Gastrocnemius medialis (tissue), 4 donors: ENCODE results near the gene NPBWR2. TPM values are rescaled to one million over a fixed set of nuclear protein-coding genes. Genes with fewer than 3 reads are reported as not detected.

Experiments
- ATAC-seq, 2 donors: fragments of 150-250 bp; one replicate each; pipeline ENCODE4 v1.9.1; 2016
- DNase-seq, 2 donors: peaks; one replicate each; pipeline ENCODE4 v3.0.0-alpha.2; 2019
- H3K27ac ChIP-seq, 4 donors: fragments of 200-600 bp; sonication (generic); 1 replicate in 1 of 4; 2 replicates in 3 of 4; pipeline ENCODE4 v1.5.1; 2016 to 2018; ENCODE audit warnings: mild to moderate bottlenecking in 2 of 4, moderate library complexity in 1 of 4
- H3K27me3 ChIP-seq, 3 donors: fragments of 200-600 bp; sonication (generic) in 2 of 3; 1 replicate in 1 of 3; 2 replicates in 2 of 3; pipeline versions ENCODE4 v1.5.1 to v1.6.0; 2016 to 2019; ENCODE audit warnings: mild to moderate bottlenecking in 1 of 3, moderate library complexity in 1 of 3
- H3K36me3 ChIP-seq, 2 donors: fragments of 200-600 bp; sonication (generic) in 1 of 2; one replicate each; pipeline ENCODE4 v1.5.1; 2017 to 2018
- H3K4me1 ChIP-seq, 2 donors: fragments of 200-600 bp; sonication (generic) in 1 of 2; one replicate each; pipeline ENCODE4 v1.5.1; 2016 to 2017; ENCODE audit warnings: mild to moderate bottlenecking in 2 of 2
- H3K4me3 ChIP-seq, 4 donors: fragments of 200-600 bp; sonication (generic) in 3 of 4; 1 replicate in 1 of 4; 2 replicates in 3 of 4; pipeline ENCODE4 v1.5.1; 2016 to 2019; ENCODE audit warnings: mild to moderate bottlenecking in 2 of 4
- H3K9me3 ChIP-seq, 3 donors: fragments of 200-600 bp; sonication (generic) in 2 of 3; 1 replicate in 1 of 3; 2 replicates in 2 of 3; pipeline ENCODE4 v1.5.1; 2016 to 2019
- CTCF ChIP-seq, 5 experiments: fragments of 450-650 bp in 3 of 5; fragments of 200-600 bp in 2 of 5; sonication (generic) in 2 of 5; IDR thresholded peaks in 4 of 5; conservative IDR thresholded peaks in 1 of 5; 1 replicate in 4 of 5; 2 replicates in 1 of 5; pipeline ENCODE4 v1.5.1; 2016 to 2019; ENCODE audit warnings: antibody characterized with exemption in 5 of 5, mild to moderate bottlenecking in 3 of 5, moderate library complexity in 3 of 5
- POLR2A ChIP-seq, 2 donors: fragments of 450-650 bp; IDR thresholded peaks; one replicate each; pipeline ENCODE4 v1.6.1; 2017; ENCODE audit warnings: antibody characterized with exemption in 2 of 2, mild to moderate bottlenecking in 2 of 2, moderate library complexity in 2 of 2
- in situ Hi-C, 4 donors: fragments of 200-750 bp; cut with MboI; loops; one replicate each; pipeline versions ENCODE4 v1.15.0 to v1.8.0; 2017; ENCODE audit warnings: low sequenced_read_pairs in 4 of 4
- intact Hi-C: fragments of 100-400 bp; cut with DNase I; formaldehyde crosslinking; loops from one replicate; pipeline ENCODE4 v1.15.1; 2023; ENCODE audit warnings: low total_unique reads
- total RNA-seq, 4 donors: library from RNA; depleted of rRNA; stranded (reverse); fragments of >200 nt; gene quantifications; one replicate each; pipeline versions ENCODE4 v1.1.0 to v1.2.3, GENCODE V29; 2016

NPBWR2 gene
- total RNA-seq, 4 donors from 2014 or later: not detected

DNA sequence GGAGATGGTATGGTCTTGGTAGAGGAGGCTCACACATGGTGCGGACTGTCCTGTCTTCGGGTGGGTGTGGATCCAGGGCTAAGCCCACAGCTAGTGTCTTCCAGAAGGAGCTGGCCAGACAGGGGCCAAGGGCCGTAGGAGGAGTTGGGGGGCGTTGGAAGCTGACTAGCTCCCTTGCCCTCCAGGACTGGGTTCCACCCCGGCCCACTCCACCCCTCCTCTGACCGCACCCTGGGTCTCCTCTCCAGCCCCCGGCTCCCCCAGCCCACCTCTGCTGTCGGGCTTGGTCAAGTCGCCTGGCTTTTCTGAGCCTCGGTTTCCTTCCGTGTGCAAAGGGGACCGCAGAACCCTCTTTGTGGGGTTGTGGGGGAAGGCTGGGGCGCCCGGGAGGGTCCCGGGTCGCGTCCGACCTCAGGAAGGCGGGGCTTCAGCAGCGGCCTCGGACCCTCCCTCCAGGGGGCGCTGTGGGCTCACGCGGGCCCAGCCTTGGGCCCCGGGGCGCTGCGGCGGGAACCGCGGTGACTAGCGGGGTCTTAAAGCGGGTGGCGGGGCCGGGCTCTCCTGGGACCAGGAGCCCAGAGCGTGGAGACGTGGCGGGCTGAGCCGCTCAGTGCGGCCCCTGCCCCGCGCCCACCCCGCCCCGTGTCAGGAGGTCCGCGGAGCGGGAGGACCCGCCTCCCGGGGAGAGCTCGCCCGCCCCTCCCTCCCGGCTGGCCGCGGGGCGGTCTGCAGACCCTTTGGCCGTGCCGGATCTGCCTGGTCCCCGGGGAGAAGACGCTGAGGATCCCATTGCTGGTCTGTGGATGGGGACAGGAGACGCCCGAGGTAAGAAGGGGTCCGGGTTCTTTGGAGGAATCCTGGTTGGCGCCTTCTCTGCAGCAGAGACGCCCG is 5.4 kb downstream of the NPBWR2 start:
- Histone ChIP-seq H3K27me3 (peaks cover 35 to 49% (median 43%) of the 10 kb centered on the region in 3 donors), H3K36me3 (no peaks in the 10 kb centered on the region), H3K27ac (no peak overlapping the region), H3K4me3 (peak overlapping the region; percentile 31 to 57 (median 36)), H3K9me3 (no peaks in the 10 kb centered on the region), H3K4me1 (peaks cover 0 to 10% of the 10 kb centered on the region in 2 donors)
- TF ChIP-seq CTCF (IDR thresholded peaks at IDR 0.05 in 4 of 5, conservative IDR thresholded peaks at IDR 0.05 in 1 of 5) (peak; percentile 15 to 69 (median 49)), POLR2A (IDR thresholded peaks at IDR 0.05) (no peak)
- ATAC-seq (peak in 1 of 2 donors; percentile 51), DNase-seq (peak in 1 of 2 donors; percentile 9)
- in situ Hi-C loops: no loop called here
- intact Hi-C loops: no loop called here

DNA sequence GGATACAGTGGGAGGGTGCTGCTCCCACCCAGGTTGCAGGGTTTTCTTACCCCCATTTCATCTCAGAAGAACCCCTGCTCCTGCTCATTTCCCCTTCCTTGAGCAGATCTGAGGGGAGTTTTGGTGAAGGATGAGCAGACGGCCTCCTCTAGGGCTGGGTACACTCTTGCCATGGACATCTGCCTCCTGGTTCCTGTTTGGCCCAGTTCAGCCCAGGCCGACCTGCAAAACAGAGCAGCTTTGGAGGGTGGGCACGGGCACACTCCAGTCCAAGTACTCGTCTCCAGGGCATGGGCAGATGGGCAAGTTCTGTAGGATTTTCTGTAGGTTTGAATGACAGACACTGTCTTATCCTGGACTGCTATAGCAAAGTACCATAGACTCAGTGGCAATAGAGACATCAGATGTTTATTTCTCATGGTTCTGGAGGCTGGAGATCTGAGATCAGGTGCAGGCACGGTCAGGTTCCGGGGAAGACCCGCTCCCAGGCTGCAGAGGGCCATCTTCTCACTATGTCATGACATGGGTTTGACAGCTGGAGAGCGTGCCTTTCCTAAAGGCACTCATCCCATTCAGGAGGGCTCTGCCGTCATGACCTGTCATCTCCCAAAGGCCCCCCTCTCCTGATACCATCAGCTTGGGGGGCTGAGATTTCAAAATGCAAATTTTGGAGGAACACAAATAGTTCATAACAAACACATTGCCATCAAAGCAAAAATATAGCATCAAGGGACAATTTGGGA is 6.2 kb downstream of the NPBWR2 start:
- peaks cover 0 to 10% of the 10 kb centered on the region in 2 donors for H3K4me1 ChIP-seq
- TF ChIP-seq POLR2A (IDR thresholded peaks at IDR 0.05) (no peak), CTCF (IDR thresholded peaks at IDR 0.05 in 4 of 5, conservative IDR thresholded peaks at IDR 0.05 in 1 of 5) (no peak)
- H3K9me3 ChIP-seq: no peaks in the 10 kb centered on the region
- no peak overlapping the region for H3K27ac ChIP-seq
- H3K4me3 ChIP-seq: no peak overlapping the region
- H3K36me3 ChIP-seq: no peaks in the 10 kb centered on the region
- DNase-seq (no peak), ATAC-seq (no peak)
- intact Hi-C loops (no loop called here), in situ Hi-C loops (no loop called here)
- peaks cover 35 to 49% (median 43%) of the 10 kb centered on the region in 3 donors for H3K27me3 ChIP-seq

GRCh38 chr20:64100566-64100888 is 6.8 kb downstream of the NPBWR2 start:
- Histone ChIP-seq H3K27ac (no peak overlapping the region), H3K27me3 (peaks cover 35 to 49% (median 43%) of the 10 kb centered on the region in 3 donors), H3K36me3 (no peaks in the 10 kb centered on the region), H3K9me3 (no peaks in the 10 kb centered on the region), H3K4me3 (no peak overlapping the region), H3K4me1 (peaks cover 0 to 10% of the 10 kb centered on the region in 2 donors)
- DNase-seq (no peak), ATAC-seq (no peak)
- in situ Hi-C loops (no loop called here), intact Hi-C loops (no loop called here)
- no peak for TF ChIP-seq CTCF (IDR thresholded peaks at IDR 0.05 in 4 of 5, conservative IDR thresholded peaks at IDR 0.05 in 1 of 5)
- no peak for TF ChIP-seq POLR2A (IDR thresholded peaks at IDR 0.05)

- DNase-seq: no peak
- ATAC-seq: no peak
- in situ Hi-C loops: no loop called here
These were observed 7.3 kb downstream of the NPBWR2 start for GRCh38 chr20:64099880-64100565.

More at GRCh38 chr20:64099880-64100565, 7.3 kb downstream of the NPBWR2 start:
- peaks cover 0 to 10% of the 10 kb centered on the region in 2 donors for H3K4me1 ChIP-seq
- H3K27ac ChIP-seq: no peak overlapping the region
- H3K27me3 ChIP-seq: peaks cover 35 to 49% (median 41%) of the 10 kb centered on the region in 3 donors
- intact Hi-C loops: loop anchor here (10.0 kb wide), 1 partner anchor 1115 kb away; no protein-coding TSS in a partner anchor
- no peak for TF ChIP-seq POLR2A (IDR thresholded peaks at IDR 0.05)
- TF ChIP-seq CTCF (IDR thresholded peaks at IDR 0.05 in 4 of 5, conservative IDR thresholded peaks at IDR 0.05 in 1 of 5): no peak
- no peaks in the 10 kb centered on the region for H3K36me3 ChIP-seq
- no peak overlapping the region for H3K4me3 ChIP-seq
- no peaks in the 10 kb centered on the region for H3K9me3 ChIP-seq
